ENCODE data around the gene CAMK4.

- TF ChIP-seq ZNF18 (tag by site-specific recombination; IDR thresholded peaks at IDR 0.05) (no peak), SP2 (tag by site-specific recombination; IDR thresholded peaks at IDR 0.05) (no peak), ZNF274 (IDR thresholded peaks at IDR 0.05; ENCODE audit: low read length) (no peak), ZNF274 (tag by site-specific recombination; IDR thresholded peaks at IDR 0.05; ENCODE audit: borderline replicate concordance) (no peak), ZIC2 (tag by site-specific recombination; IDR thresholded peaks at IDR 0.05) (no peak), ZNF513 (tag by site-specific recombination; IDR thresholded peaks at IDR 0.05) (no peak), ZBTB8A (tag by site-specific recombination; IDR thresholded peaks at IDR 0.05) (no peak), HOXA7 (CRISPR knock-in tag; IDR thresholded peaks at IDR 0.05; ENCODE audit: borderline replicate concordance) (no peak), ZNF24 (tag by site-specific recombination; IDR thresholded peaks at IDR 0.05) (no peak), ZBTB49 (tag by site-specific recombination; IDR thresholded peaks at IDR 0.05; ENCODE audit: low read depth) (no peak), TCF7L2 (IDR thresholded peaks at IDR 0.05; ENCODE audit: borderline replicate concordance, low read depth, low read length) (no peak), GLI2 (tag by site-specific recombination; IDR thresholded peaks at IDR 0.05; ENCODE audit: borderline replicate concordance, low read depth) (no peak)
- TF ChIP-seq, protein P1, sequence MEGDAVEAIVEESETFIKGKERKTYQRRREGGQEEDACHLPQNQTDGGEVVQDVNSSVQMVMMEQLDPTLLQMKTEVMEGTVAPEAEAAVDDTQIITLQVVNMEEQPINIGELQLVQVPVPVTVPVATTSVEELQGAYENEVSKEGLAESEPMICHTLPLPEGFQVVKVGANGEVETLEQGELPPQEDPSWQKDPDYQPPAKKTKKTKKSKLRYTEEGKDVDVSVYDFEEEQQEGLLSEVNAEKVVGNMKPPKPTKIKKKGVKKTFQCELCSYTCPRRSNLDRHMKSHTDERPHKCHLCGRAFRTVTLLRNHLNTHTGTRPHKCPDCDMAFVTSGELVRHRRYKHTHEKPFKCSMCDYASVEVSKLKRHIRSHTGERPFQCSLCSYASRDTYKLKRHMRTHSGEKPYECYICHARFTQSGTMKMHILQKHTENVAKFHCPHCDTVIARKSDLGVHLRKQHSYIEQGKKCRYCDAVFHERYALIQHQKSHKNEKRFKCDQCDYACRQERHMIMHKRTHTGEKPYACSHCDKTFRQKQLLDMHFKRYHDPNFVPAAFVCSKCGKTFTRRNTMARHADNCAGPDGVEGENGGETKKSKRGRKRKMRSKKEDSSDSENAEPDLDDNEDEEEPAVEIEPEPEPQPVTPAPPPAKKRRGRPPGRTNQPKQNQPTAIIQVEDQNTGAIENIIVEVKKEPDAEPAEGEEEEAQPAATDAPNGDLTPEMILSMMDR (tag by site-specific recombination; IDR thresholded peaks at IDR 0.05) = no peak
- TF ChIP-seq, protein P2, sequence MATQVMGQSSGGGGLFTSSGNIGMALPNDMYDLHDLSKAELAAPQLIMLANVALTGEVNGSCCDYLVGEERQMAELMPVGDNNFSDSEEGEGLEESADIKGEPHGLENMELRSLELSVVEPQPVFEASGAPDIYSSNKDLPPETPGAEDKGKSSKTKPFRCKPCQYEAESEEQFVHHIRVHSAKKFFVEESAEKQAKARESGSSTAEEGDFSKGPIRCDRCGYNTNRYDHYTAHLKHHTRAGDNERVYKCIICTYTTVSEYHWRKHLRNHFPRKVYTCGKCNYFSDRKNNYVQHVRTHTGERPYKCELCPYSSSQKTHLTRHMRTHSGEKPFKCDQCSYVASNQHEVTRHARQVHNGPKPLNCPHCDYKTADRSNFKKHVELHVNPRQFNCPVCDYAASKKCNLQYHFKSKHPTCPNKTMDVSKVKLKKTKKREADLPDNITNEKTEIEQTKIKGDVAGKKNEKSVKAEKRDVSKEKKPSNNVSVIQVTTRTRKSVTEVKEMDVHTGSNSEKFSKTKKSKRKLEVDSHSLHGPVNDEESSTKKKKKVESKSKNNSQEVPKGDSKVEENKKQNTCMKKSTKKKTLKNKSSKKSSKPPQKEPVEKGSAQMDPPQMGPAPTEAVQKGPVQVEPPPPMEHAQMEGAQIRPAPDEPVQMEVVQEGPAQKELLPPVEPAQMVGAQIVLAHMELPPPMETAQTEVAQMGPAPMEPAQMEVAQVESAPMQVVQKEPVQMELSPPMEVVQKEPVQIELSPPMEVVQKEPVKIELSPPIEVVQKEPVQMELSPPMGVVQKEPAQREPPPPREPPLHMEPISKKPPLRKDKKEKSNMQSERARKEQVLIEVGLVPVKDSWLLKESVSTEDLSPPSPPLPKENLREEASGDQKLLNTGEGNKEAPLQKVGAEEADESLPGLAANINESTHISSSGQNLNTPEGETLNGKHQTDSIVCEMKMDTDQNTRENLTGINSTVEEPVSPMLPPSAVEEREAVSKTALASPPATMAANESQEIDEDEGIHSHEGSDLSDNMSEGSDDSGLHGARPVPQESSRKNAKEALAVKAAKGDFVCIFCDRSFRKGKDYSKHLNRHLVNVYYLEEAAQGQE (tag by site-specific recombination; IDR thresholded peaks at IDR 0.05) = no peak
Measured at GRCh38 chr5:111434800-111435199, 210.6 kb downstream of the CAMK4 start.

Measured in HEK293 (cell line).